ENCODE data around the gene DNAH8. TPM values are rescaled to one million over a fixed set of nuclear protein-coding genes. Genes with fewer than 3 reads are reported as not detected.

The DNAH8 gene
- polyA plus RNA-seq, 6 donors from 2014 or later, result not detected

GRCh38 chr6:39021779-39022178 is 306.7 kb downstream of the DNAH8 start:
- H3K27ac Mint-ChIP-seq, result no peak overlapping the region
- H3K36me3 Mint-ChIP-seq, result no peaks in the 10 kb centered on the region
- H3K27me3 Mint-ChIP-seq, result peaks cover 0 to 8% (median 0%) of the 10 kb centered on the region in 3 donors
- ATAC-seq (ENCODE audit: low read depth in 2 of 2), result no peak
- no peak for DNase-seq
- H3K4me1 Mint-ChIP-seq, result no peaks in the 10 kb centered on the region
- H3K9me3 Mint-ChIP-seq, result no peaks in the 10 kb centered on the region
- H3K4me3 Mint-ChIP-seq, result no peak overlapping the region

- H3K4me1 Mint-ChIP-seq, result no peaks in the 10 kb centered on the region
Measured at GRCh38 chr6:39026175-39026574, 311.1 kb downstream of the DNAH8 start.

GRCh38 chr6:39029156-39030011 is 314.3 kb downstream of the DNAH8 start:
- H3K27ac Mint-ChIP-seq, result peak overlapping the region in 1 of 6 donors; percentile 34
- peaks cover 28 to 62% (median 32%) of the 10 kb centered on the region in 3 donors for H3K27me3 Mint-ChIP-seq
- ATAC-seq (ENCODE audit: low read depth in 2 of 2) (no peak), DNase-seq (no peak)
- peaks cover 0 to 2% (median 0%) of the 10 kb centered on the region in 7 donors for H3K9me3 Mint-ChIP-seq
- H3K4me1 Mint-ChIP-seq, result no peaks in the 10 kb centered on the region
- H3K36me3 Mint-ChIP-seq, result no peaks in the 10 kb centered on the region
- H3K4me3 Mint-ChIP-seq, result no peak overlapping the region

More at GRCh38 chr6:39026175-39026574, 311.1 kb downstream of the DNAH8 start:
- Mint-ChIP-seq H3K27me3 (peaks cover 13 to 37% (median 18%) of the 10 kb centered on the region in 3 donors), H3K27ac (no peak overlapping the region), H3K36me3 (no peaks in the 10 kb centered on the region), H3K4me3 (no peak overlapping the region), H3K9me3 (peaks cover 0 to 2% (median 0%) of the 10 kb centered on the region in 7 donors)
- no peak for DNase-seq
- ATAC-seq (ENCODE audit: low read depth in 2 of 2), result no peak

- no peak overlapping the region for H3K4me3 Mint-ChIP-seq
- H3K27ac Mint-ChIP-seq, result peak overlapping the region in 2 of 6 donors; percentile 49
- H3K4me1 Mint-ChIP-seq, result no peaks in the 10 kb centered on the region
- no peak for DNase-seq
- ATAC-seq (ENCODE audit: low read depth in 2 of 2), result no peak
- H3K27me3 Mint-ChIP-seq, result peaks cover 43 to 66% (median 56%) of the 10 kb centered on the region in 3 donors
- H3K9me3 Mint-ChIP-seq, result peaks cover 0 to 2% (median 0%) of the 10 kb centered on the region in 7 donors
- H3K36me3 Mint-ChIP-seq, result no peaks in the 10 kb centered on the region
Measured at GRCh38 chr6:39035681-39036080, 320.6 kb downstream of the DNAH8 start.

GRCh38 chr6:39037082-39037508 is 322.0 kb downstream of the DNAH8 start:
- peaks cover 0 to 3% (median 0%) of the 10 kb centered on the region in 3 donors for H3K4me1 Mint-ChIP-seq
- DNase-seq (no peak), ATAC-seq (ENCODE audit: low read depth in 2 of 2) (no peak)
- H3K4me3 Mint-ChIP-seq, result no peak overlapping the region
- H3K27ac Mint-ChIP-seq, result no peak overlapping the region
- peaks cover 43 to 68% (median 60%) of the 10 kb centered on the region in 3 donors for H3K27me3 Mint-ChIP-seq
- H3K36me3 Mint-ChIP-seq, result no peaks in the 10 kb centered on the region
- H3K9me3 Mint-ChIP-seq, result peaks cover 0 to 2% (median 0%) of the 10 kb centered on the region in 7 donors

- no peak for DNase-seq
- H3K4me1 Mint-ChIP-seq, result peaks cover 0 to 3% (median 0%) of the 10 kb centered on the region in 3 donors
- H3K27ac Mint-ChIP-seq, result no peak overlapping the region
- H3K9me3 Mint-ChIP-seq, result peaks cover 0 to 2% (median 0%) of the 10 kb centered on the region in 7 donors
- H3K36me3 Mint-ChIP-seq, result peaks cover 0 to 4% of the 10 kb centered on the region in 2 donors
- H3K27me3 Mint-ChIP-seq, result peaks cover 45 to 68% (median 55%) of the 10 kb centered on the region in 3 donors
- H3K4me3 Mint-ChIP-seq, result no peak overlapping the region
- ATAC-seq (ENCODE audit: low read depth in 2 of 2), result no peak
Measured at GRCh38 chr6:39037707-39038106, 322.6 kb downstream of the DNAH8 start.

GRCh38 chr6:39040080-39040673 is 325.1 kb downstream of the DNAH8 start:
- H3K4me3 Mint-ChIP-seq, result no peak overlapping the region
- H3K4me1 Mint-ChIP-seq, result peaks cover 0 to 3% (median 0%) of the 10 kb centered on the region in 3 donors
- H3K9me3 Mint-ChIP-seq, result peaks cover 0 to 2% (median 0%) of the 10 kb centered on the region in 7 donors
- H3K27ac Mint-ChIP-seq, result no peak overlapping the region
- ATAC-seq (ENCODE audit: low read depth in 2 of 2) (no peak), DNase-seq (no peak)
- peaks cover 0 to 6% of the 10 kb centered on the region in 2 donors for H3K36me3 Mint-ChIP-seq
- peaks cover 44 to 62% (median 52%) of the 10 kb centered on the region in 3 donors for H3K27me3 Mint-ChIP-seq

GRCh38 chr6:39041072-39041471 is 326.0 kb downstream of the DNAH8 start:
- Mint-ChIP-seq H3K27ac (no peak overlapping the region), H3K9me3 (peaks cover 0 to 2% (median 0%) of the 10 kb centered on the region in 7 donors), H3K27me3 (peaks cover 40 to 62% (median 53%) of the 10 kb centered on the region in 3 donors), H3K4me1 (peaks cover 0 to 3% (median 0%) of the 10 kb centered on the region in 3 donors), H3K4me3 (no peak overlapping the region), H3K36me3 (peaks cover 0 to 6% of the 10 kb centered on the region in 2 donors)
- DNase-seq (no peak), ATAC-seq (ENCODE audit: low read depth in 2 of 2) (no peak)

GRCh38 chr6:39043776-39044175 is 328.7 kb downstream of the DNAH8 start:
- peaks cover 0 to 6% of the 10 kb centered on the region in 2 donors for H3K36me3 Mint-ChIP-seq
- ATAC-seq (ENCODE audit: low read depth in 2 of 2) (no peak), DNase-seq (no peak)
- no peak overlapping the region for H3K27ac Mint-ChIP-seq
- peaks cover 0 to 4% (median 0%) of the 10 kb centered on the region in 7 donors for H3K9me3 Mint-ChIP-seq
- H3K27me3 Mint-ChIP-seq, result peaks cover 41 to 58% (median 49%) of the 10 kb centered on the region in 3 donors
- H3K4me1 Mint-ChIP-seq, result peaks cover 0 to 6% (median 0%) of the 10 kb centered on the region in 3 donors
- no peak overlapping the region for H3K4me3 Mint-ChIP-seq

GRCh38 chr6:39044181-39044580 is 329.1 kb downstream of the DNAH8 start:
- DNase-seq (no peak), ATAC-seq (ENCODE audit: low read depth in 2 of 2) (no peak)
- Mint-ChIP-seq H3K36me3 (peaks cover 0 to 6% of the 10 kb centered on the region in 2 donors), H3K27ac (no peak overlapping the region), H3K4me3 (no peak overlapping the region), H3K4me1 (peaks cover 2 to 8% (median 3%) of the 10 kb centered on the region in 3 donors), H3K9me3 (peaks cover 0 to 4% (median 0%) of the 10 kb centered on the region in 7 donors), H3K27me3 (peaks cover 37 to 58% (median 48%) of the 10 kb centered on the region in 3 donors)

GRCh38 chr6:39047434-39048327 is 332.6 kb downstream of the DNAH8 start:
- H3K4me1 Mint-ChIP-seq, result peaks cover 8 to 10% (median 8%) of the 10 kb centered on the region in 3 donors
- peak overlapping the region in 3 of 8 donors; percentile 10 to 60 (median 44) for H3K4me3 Mint-ChIP-seq
- ATAC-seq (ENCODE audit: low read depth in 2 of 2) (no peak), DNase-seq (no peak)
- peaks cover 0 to 2% (median 0%) of the 10 kb centered on the region in 7 donors for H3K9me3 Mint-ChIP-seq
- peak overlapping the region in 1 of 6 donors; percentile 73 for H3K27ac Mint-ChIP-seq
- peaks cover 39 to 68% (median 60%) of the 10 kb centered on the region in 3 donors for H3K27me3 Mint-ChIP-seq
- peaks cover 0 to 2% of the 10 kb centered on the region in 2 donors for H3K36me3 Mint-ChIP-seq

GRCh38 chr6:39048481-39049399 is 333.6 kb downstream of the DNAH8 start, which contains the start of gene GLP1R:
TSS of gene GLP1R (plus strand) at chr6:39048781. CDS start at chr6:39048841, 60 bp downstream.
- H3K27ac Mint-ChIP-seq, result peak within 1 kb of the TSS in 1 of 6 donors; percentile 73
- peaks cover 0 to 2% (median 0%) of the 10 kb centered on the region in 7 donors for H3K9me3 Mint-ChIP-seq
- peak within 1 kb of the TSS in 7 of 8 donors; percentile 35 to 70 (median 53) for H3K4me3 Mint-ChIP-seq
- DNase-seq (no peak), ATAC-seq (ENCODE audit: low read depth in 2 of 2) (no peak)
- peaks cover 8 to 10% (median 8%) of the 10 kb centered on the region in 3 donors for H3K4me1 Mint-ChIP-seq
- no peaks in the 10 kb centered on the region for H3K36me3 Mint-ChIP-seq
- peaks cover 36 to 72% (median 70%) of the 10 kb centered on the region in 3 donors for H3K27me3 Mint-ChIP-seq
